GM18519 (cell line): ENCODE data around the gene SEH1L.
A peak's percentile ranks its signal among the peaks of the same experiment; 100 is the strongest.
"Not testable (repeated sequence)": the region's sequence is repeated elsewhere in the genome, so short reads cannot be mapped to it uniquely, and the experiment has no call there.

Experiments used
- ATAC-seq: cut with Tn5 transposase; IDR thresholded peaks from one replicate; pipeline ENCODE4 v1.9.1; 2021; ENCODE audit warnings: mild to moderate bottlenecking, moderate library complexity; ENCODE audit not compliant: unreplicated experiment, low FRiP score

SEH1L gene

DNA sequence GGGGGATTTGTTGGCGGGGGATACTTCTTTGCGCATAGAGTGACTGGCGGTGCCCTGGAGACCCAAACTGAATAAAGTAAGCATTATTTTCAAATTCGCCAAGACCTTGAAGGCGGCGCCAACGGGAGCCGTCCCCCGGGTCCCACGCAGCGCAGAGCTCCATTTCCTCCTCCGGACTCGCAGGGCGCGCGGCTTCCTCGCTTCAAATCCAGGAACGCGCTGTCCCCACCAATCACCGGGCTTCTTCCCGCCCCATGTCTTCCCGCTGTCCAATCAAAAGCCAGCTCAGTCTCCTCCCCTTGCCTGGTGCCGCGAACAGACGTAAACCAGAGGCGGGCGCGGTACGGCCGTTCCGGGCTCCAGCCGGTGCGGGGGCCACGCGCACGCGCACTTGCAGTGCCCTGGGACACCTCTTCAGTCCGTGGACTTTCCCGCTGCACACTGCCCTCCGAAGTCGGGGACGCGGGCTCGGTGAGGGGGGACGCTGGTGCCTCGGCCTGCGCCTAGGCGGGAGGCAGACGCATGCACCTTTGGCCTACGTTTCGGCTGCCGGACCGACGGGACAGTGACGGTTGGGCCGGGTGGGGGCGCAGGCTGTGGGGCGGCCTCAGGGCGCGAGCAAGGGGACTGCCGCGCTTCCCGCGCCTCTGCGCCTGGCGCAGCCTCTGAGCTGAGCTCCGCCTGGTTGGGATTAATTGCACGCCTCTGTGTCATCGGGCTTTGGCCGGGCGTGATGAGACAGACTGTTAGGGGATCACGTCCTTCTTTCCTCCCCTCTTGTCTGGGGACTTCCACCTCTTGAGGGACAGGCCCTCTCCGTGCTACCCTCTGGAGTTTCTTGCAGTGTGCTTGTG lies 43.4 kb downstream of the SEH1L start, which contains the start of gene CEP192:
Gene CEP192 (plus strand): TSS at position 396 of the 854 bp plus-strand sequence. CDS start 8,063 bp downstream, outside the sequence.
- ATAC-seq = peak; percentile 63

DNA sequence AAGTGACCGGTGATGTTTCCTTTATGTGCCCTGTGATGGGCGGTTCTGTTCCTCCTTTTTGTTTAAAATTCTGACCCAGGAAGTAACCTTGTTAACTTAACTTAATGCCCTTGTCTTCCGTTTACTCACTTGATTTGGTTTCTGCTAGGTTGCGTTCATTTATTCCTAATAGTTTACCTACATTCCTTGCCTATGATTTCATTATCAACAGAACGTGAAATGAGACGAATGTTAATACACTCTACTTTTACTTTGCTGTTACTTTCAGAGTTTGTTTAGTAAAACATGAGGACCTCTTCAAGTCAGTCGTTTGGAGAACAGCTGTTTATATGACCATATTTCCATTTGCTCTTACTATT lies 44.0 kb downstream of the SEH1L start:
- no peak for ATAC-seq

DNA sequence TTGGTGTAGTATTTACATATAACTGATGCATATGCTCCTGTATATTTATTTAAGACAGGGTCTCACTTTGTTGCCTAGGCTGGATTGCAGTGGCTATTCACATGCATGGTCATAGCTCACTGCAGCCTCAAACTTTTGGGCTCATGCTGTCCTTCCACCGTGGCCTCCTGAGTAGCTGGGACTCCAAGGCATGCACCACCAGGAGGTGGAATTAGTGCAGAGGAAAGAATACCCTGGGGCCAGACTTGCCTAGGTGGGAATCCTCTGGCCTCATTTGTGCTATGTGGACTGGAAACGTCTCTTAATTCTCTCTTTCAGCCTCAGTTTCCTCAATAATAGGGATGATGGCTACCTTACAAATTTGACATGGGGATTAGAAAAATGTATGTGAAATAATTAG lies 45.6 kb downstream of the SEH1L start:
- ATAC-seq = no peak

DNA sequence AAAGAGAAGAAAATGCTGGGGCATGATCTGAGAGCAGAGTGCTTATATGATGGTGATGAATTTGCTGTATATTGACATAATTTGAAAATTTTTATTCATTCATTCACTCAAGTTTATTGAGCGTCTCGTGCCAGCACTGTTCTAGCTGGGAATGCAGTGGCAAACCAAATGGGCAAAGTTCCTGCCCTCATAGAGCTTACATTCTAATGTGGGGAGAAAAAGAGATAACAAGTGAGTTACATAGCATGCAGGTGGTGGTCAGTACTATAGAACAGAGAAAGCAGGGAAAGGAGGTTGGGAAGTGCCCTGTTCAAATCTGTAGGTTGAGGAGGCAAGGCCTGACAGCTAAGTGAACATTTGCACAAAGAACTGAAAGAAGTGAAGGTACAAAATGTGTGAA lies 47.6 kb downstream of the SEH1L start:
- no peak for ATAC-seq

DNA sequence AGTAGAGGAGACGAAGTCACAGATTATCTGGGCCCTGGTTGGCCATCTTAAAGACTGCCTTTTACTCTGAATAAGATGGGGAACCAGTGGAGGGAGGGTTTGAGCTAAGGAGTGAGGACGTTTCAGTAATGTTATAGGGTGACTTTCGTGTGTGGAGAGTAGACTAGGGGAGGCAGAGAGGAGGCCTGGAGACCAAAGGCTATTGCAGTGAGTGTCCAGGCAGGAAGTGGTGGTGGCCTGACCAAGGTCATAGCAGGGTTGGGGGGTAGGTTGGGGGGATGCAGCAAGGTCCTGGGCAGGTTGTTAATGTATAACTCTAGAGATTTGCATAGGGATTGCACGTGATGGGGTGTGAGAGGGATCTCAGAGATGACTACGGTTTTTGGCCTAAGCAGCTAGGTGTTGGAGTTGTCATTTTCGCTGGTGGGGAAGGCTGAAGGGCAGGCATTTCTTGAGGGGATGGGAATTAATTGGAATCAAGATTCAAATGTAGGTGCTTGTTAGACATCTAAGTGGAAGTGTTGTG lies 48.2 kb downstream of the SEH1L start:
- ATAC-seq = no peak

DNA sequence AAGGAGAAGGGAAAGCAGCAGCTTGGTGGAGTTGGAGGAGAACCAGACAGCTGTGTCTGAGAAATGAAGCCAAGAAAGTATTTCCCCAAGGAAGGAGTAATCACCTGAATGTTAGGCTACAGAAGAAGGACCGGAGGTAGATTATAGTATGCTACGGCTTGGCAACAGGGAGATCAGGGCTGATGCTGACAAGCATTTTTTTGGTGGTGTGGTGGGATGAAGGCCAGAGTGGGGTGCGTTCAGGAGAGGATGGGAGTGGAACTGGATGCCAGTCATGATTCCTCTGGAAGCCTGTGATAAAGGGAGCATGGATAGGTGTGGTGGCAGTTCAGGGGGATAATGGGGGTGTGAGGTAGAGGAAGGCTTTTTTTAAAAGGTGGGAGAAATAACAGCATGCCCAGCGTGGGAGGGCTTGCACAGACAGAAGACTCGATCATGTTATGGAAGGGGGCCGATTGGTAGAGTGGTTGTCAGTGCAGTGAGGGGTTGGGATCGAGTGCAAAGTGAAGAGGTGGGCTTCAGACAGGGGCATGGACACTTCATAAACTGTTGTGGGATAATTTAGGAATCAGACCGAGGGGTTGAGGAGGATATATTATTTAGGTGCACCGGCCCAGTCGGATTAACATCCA lies 49.0 kb downstream of the SEH1L start:
- ATAC-seq = no peak

DNA sequence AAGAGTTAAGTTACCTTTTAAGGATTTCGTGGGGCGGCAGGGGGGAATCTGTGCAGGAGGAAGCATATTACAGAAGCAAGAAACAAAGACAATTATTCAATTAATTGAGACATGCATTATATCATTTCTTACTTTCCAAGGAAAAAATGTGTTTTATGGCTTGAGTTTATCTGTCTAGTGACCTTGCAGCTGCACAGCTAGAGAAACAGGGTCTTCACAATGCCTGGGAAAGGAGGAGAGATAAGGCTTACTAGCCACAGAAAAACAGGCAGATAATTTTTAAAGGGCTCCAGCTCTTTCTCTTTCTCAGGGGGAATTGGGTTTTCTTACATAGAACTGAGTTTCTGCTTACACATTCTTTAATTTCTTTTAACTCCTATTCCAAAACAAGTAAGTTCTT lies 49.5 kb downstream of the SEH1L start:
- ATAC-seq = not testable (repeated sequence)

DNA sequence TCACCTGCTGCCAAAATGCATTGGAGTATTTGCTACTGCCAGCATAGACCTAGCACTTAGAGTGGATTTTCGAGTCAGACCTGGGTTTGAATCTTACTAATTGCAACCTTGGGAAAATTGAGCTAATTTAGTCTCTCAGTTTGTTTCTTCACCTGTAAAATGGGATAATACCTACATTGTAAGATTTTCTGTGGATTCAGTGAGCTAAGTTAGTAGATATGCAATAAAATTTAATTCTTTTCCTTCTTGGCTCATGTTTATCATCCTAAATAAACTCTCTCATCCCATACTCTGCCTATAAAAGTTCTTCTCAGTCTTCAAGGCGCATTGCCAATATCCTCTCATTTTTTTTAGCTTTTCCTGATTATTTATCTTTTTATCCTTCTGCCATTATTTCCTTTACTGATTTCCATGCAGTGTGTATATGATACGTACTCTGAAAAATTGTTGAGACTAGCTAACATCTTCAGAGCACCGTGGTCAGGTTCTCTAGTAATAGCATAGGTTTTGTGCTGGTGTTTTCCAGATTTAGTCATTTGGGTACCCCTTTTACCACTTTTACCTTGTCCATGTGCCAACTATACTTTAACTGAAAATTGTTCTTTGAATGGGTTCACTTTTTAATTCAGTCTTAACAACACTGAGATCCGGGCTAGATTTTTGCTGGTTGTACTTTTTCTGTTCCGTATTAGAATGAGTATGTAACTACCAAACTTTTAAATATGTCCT lies 50.7 kb downstream of the SEH1L start:
- ATAC-seq = no peak

DNA sequence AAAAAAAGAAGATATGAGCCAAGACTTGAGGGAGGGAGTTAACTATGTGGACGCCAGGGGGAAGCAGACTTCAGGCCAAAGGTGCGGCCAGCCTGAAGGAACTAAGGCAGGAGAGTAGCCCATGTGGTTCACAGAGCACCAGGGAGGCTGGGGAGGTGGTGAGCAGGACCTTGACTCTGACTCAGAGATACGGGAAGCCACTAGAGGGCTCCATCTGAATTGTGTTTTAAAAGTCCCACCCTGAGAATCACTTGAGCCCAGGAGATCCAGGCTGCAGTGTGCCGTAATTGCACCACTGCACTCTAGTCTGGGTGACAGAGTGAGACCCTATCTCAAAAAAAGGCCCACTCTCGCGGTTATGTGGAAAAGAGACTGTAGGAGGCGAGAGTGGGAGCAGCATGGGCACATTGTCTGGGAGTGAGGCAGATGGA lies 55.7 kb downstream of the SEH1L start:
- no peak for ATAC-seq

DNA sequence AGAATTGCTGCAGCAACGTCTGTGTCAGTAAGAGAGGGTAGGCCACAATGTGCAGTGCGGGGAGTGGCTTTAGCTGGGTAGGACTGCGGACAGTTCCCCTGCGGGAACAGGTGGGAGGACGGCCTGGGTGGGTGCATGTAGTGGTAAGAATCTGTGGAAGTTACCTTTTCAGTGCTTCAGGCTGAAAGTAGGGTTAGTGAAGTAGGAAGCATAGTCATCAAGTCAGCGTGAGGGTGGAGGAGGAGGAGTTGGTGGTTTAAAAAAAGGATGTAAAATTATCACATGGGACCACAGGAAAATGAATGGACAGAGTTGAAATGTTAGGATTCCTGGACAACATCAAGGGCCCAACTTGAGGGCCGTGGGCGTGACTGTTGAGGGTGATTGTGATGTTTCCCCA lies 56.6 kb downstream of the SEH1L start:
- no peak for ATAC-seq

DNA sequence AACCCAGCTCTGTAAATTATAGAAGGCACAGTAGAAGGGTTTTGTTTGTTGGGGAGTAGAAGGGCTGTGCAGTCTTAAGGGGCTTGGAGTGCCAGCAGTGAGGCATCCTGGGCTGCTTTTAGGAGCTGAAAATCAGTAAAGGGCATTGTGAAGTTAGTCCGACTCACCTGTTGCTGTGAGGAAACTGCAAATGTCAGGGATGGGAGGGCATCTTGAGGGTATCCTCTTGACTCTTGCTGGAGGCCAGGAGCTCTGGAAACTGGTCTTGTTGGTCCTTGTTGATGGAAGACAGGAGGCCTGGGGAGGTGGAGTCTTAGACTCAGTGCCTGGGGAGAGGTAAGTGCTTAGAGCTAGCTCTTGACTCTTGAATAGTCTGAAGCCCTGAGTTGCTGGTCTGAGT lies 57.5 kb downstream of the SEH1L start:
- ATAC-seq = no peak

DNA sequence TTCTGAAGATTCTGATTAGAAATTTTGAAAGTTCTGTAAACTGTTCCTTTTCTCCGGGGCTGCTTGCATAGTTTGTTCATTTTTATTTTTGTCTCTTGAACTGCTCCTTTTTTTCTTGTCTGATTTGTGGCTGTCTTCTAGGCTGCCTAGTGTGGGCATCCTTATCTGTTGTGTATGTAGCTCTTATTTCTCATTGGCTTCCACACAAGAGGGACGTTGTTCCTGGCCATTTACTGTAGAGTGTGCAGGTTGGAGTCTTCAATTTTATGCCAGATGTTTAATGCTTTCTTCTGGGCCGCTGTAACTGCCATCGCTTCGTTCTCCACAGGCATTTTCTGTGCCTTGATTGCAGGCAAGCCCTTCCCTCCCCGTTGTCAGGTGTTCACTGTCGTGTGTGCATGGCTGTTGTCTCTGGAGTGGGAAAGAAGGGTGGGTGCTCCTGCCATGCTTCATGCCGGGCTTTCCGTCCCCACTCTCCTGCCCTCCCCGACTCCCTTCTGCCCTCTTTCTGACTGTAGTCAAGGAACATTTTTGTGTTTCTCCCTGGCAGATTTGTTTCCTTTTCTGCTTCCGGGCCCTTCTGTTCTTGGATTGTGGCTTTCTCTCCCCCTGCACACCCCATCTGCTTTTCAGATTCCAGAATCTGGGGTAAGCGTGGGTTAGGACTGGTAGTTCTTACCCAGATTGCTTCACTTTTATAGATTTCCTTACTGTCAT lies 58.9 kb downstream of the SEH1L start:
- ATAC-seq = no peak

DNA sequence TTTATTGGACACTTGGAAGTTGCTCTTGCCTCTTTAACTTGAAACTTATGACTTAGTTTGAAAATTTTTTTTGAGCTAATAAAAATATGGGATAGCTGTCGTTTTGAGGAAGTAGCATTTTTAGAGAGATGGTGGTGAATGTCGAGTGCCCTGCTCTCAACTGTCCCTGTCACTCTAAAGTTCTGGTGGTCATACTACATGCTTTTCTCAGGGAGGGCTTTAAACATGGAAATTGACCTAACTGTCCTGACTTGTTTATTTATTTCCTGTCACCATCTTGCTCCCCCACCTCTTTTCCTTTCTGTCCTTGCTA lies 59.4 kb downstream of the SEH1L start:
- no peak for ATAC-seq

DNA sequence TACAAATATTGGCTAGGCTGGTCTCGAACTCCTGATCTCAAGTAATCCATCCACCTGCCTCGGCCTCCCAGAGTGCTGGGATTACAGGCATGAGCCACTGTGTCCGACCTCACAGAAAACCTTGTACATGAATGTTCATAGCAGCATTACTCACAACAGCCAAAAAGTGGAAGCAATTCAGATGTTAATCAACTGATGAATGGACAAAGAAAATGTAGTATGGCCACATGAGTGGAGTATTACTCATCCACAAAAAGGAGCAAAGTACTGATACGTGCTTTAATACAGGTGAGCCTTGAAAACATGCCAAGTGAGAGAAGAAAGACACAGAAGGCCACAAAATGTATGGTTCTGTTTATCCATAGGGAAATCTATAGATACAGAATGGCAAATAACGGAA lies 63.9 kb downstream of the SEH1L start:
- ATAC-seq = no peak

DNA sequence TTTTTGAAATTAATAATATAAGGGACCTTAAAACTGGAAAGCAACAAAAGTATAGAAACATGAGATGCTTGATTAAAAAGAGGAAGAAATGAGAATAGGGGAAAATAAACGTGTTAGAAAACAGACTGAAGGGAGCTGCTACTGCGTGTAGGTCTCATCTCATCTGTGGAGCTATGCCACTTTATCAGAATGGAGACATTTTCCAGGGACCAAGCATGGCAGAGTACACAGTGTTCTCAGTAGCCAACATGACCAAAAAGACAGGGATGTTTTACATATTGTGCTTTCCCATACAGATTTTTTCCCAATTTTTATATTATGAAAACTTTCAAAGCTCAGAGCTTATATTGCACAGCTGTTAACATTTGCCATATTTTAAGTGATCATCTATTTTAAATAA lies 66.4 kb downstream of the SEH1L start:
- no peak for ATAC-seq

DNA sequence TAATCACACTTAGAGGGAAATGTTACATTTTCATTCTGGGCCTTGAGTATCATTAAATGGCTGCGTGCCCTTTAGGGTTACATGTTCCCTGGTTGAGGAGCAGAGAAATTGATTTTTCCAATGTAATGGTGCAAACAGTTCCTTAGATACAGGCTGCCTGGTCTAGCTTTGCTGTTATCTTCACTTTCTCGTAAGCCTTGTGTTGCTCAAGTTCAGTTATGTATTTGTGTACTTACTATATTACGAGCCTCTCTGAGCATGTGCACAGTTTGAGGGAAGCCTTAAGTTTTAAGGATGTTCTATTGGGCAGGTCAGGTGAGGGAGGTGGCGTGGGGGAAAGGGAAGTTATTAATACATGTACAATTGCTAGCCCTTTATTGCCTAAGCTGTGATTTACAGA lies 67.0 kb downstream of the SEH1L start:
- no peak for ATAC-seq

DNA sequence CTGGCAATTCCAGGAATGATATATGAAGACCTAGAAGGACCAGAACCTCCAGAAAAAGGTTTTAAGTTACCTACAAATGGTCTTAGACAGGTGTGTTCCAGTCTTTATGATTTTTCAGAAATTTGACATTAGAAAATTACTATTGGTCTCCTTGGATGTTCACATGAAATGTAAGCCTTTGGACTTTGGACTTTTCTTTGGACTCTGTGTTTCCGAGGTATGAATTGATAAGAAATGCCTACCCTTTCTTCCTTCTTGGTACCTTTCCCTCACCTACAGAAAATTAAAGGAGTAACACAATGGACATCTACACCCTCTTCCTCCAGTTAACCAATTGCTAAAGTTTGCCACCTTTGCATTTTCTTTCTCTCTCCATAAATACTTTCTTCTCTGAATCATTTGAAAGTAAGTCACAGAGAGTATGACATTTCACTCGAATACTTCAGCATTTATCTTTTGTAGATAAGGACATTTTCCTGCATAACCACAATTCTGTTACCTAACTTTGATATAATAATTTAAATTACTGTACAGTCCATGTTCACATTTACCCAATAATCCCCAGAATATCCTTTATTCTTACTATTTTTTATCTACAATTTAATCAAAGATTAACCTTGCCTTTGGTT lies 69.5 kb downstream of the SEH1L start:
- ATAC-seq = no peak

DNA sequence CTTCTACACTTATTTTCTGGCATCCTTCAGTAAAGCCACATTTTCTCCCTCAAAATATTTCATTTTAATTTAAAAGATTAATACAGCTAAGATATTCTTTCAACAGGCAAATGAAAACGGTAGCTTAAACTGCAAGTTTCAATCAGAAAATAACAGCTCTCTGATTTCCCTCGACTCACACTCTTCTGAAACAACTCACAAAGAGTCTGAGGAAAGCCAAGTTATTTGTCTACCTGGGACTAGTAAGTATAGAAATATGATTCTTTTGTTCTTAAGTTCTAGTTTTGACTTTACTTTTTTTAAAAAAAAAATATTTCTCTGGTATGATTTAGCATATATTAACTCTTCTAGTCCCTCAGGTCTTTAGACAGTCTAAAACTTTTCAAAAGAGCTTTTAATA lies 70.6 kb downstream of the SEH1L start:
- no peak for ATAC-seq

DNA sequence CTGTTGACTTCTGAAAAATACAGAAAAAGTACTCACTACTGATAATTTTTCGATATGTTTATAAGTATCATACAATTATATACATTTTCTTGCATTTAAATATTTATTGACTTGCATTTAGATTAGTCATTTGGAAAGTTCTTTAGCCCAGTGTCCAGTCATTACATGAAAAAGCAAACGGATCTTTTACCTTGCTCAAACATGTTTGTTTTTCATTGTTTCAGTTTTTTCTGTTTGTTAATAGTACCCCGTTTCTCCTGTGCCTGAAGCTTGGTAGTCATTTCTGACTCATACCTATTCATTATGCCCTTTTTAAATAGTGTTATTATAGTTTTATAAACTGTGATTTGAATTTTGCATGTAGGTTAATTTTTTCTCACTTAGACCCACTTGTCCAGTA lies 71.5 kb downstream of the SEH1L start:
- ATAC-seq = no peak

DNA sequence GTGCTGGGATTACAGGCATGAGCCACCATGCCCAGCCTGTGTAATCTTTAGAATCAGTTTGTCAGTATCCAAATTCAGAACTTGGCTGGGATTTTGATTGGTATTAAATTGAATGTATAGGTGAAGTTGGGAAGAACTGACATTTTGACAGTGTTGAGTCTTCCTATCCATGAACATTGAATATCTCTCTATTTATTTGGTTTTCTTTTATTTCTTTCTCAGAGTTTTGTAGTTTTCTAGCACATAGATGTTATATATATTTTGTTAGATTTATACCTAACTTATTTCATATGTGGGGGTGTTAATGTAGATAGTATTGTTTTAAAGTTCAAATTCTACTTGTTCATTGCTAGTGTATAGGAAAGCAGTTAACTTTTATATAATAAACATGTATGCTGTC lies 74.8 kb downstream of the SEH1L start:
- ATAC-seq = no peak
